ENCODE measurements around the gene TMEM234.

GRCh38 chr1:32249831-32250525 is 27.8 kb upstream of the TMEM234 start:
- no peak for TF ChIP-seq CTCF (conservative IDR thresholded peaks at IDR 0.05; ENCODE audit: low read depth, low read length)
- no peak for TF ChIP-seq EZH2phosphoT487 (IDR thresholded peaks at IDR 0.05; ENCODE audit: borderline replicate concordance, low read length)
- no peak for TF ChIP-seq EZH2 (IDR thresholded peaks at IDR 0.05; ENCODE audit: low read length, unreplicated experiment)
